Stimulated activated naive CD8-positive, alpha-beta T cell treated with anti-CD3 and anti-CD28 coated beads, Interleukin-15, amount 100 ng/mL, for 72 hours (primary cell): ENCODE data around the gene MYBPC3.
"Not testable (repeated sequence)": the region's sequence is repeated elsewhere in the genome, so short reads cannot be mapped to it uniquely, and the experiment has no call there.

ENCODE experiments used
- ATAC-seq: fragments of 150-1000 bp; cut with Tn5 transposase; 2 replicates; pipeline ENCODE4 v1.10.0; 2021; ENCODE audit warnings: mild to moderate bottlenecking, moderate library complexity
- DNase-seq, 2 donors: peaks; one replicate each; pipeline ENCODE4 v3.0.0; 2021 to 2022
- H3K27ac Mint-ChIP-seq, 2 donors: one replicate each; pipeline ENCODE4 v1.8.0; 2022; ENCODE audit warnings: mild to moderate bottlenecking in 2 of 2, mixed read lengths in 2 of 2, moderate library complexity in 2 of 2
- H3K27me3 Mint-ChIP-seq: one replicate; pipeline ENCODE4 v1.8.0; 2022; ENCODE audit warnings: mixed read lengths
- H3K4me1 Mint-ChIP-seq: one replicate; pipeline ENCODE4 v1.8.0; 2022; ENCODE audit warnings: mild to moderate bottlenecking, mixed read lengths
- H3K4me3 Mint-ChIP-seq, 2 donors: one replicate each; pipeline ENCODE4 v1.8.0; 2022; ENCODE audit warnings: mild to moderate bottlenecking in 2 of 2, mixed read lengths in 2 of 2, moderate library complexity in 1 of 2
- H3K9me3 Mint-ChIP-seq, 2 donors: one replicate each; pipeline ENCODE4 v1.8.0; 2022; ENCODE audit warnings: mixed read lengths in 2 of 2

MYBPC3 gene

DNA sequence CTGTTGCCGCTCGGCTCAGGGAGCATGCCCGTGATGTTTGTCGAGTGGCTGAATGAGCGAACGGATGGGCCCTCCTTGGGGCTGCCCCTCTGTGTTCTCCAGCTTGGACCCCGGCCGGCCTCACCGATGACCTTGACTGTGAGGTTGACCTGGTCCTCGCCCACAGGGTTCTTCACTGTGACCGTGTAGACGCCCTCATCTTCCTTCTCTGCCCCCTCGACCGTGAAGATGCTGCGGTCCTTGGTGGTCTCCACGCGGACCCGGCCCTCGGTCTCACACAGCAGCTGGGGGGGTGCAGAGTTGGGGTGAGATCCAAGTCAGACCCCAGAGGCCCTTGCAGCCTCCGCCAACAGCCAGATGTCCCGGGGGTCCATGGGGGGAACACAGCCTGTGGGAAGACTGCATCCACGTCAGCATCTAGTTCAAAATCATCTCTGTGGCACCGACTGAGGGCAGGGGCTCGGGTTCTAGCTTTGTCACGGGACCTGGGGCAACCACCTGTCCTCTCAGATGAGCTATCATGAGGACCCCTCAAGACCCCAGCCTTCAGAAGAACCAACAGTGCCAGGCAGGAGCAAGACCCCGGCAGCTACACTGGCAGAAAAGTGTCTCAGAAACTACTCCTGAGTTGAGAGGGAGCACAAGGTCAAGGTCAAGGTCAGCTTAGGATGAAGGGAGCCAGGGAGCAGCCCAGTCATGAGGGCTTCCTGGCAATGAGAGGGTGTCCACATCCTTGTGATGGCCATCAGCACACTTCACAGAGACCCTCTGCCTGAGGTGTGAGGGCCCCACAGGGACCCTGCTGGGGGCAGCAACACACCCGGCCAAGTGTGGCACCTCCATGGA lies 13.9 kb downstream of the MYBPC3 start:
- Mint-ChIP-seq H3K27me3 (no peaks in the 10 kb centered on the region), H3K4me3 (no peak overlapping the region), H3K4me1 (no peaks in the 10 kb centered on the region), H3K27ac (no peak overlapping the region), H3K9me3 (no peaks in the 10 kb centered on the region)
- no peak for ATAC-seq
- no peak for DNase-seq

DNA sequence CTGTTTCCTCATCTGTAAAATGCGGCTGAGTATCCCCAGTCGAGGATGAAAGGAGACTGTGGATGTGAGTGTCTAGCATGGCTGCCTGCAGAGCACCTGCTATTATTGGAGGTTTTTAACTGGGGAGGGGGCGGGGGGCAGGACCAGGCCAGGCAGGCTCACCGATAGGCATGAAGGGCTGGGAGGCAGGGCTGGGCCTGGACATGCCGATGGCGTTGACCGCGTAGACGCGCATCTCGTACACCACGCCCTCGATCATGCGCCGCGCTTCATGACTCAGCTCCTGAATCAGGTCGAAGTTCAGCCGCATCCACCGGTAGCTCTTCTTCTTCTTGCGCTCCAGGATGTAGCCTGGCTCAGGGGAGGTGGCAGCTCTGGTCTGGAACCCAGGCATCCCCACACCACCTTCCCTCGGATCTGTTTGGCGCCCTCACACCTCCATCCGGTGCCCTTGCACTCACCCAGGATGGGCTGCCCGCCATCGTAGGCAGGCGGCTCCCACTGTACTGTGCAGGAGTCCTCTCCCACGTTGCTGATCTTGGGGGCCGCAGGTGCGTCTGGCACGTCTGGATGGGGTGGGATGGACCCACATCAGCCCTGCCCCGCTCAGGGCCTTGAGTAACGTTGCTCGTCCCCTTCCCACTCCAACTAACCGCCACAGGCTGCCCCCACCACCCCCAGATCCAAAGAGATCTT lies 15.1 kb downstream of the MYBPC3 start:
- no peaks in the 10 kb centered on the region for H3K27me3 Mint-ChIP-seq
- H3K4me3 Mint-ChIP-seq = no peak overlapping the region
- DNase-seq (no peak), ATAC-seq (no peak)
- H3K27ac Mint-ChIP-seq = no peak overlapping the region
- no peaks in the 10 kb centered on the region for H3K4me1 Mint-ChIP-seq
- no peaks in the 10 kb centered on the region for H3K9me3 Mint-ChIP-seq

- DNase-seq (no peak), ATAC-seq (no peak)
- H3K27ac Mint-ChIP-seq = no peak overlapping the region
- no peaks in the 10 kb centered on the region for H3K4me1 Mint-ChIP-seq
- H3K27me3 Mint-ChIP-seq = no peaks in the 10 kb centered on the region
- H3K9me3 Mint-ChIP-seq = no peaks in the 10 kb centered on the region
- H3K4me3 Mint-ChIP-seq = no peak overlapping the region
These were observed 15.9 kb downstream of the MYBPC3 start for GRCh38 chr11:47336595-47336994.

DNA sequence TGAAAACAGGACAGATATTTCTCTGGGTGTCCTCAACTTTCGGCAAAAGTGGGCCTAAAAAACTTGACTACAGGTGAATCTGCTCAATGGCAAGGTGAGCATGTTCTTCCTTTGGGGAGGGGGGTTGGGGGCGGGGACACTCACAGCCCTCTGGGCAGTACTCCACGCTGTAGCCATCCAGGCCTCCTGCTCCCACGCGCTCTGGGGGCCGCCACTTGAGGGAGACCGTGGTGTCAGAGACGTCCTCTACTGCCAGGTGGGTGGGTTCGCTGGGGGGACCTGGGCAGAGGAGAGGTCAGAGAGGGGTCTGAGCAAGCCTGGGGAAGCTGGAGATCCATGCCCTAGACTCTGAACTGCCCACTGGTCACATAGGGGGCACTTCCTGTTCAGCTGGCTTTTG lies 16.8 kb downstream of the MYBPC3 start:
- Mint-ChIP-seq H3K4me3 (no peak overlapping the region), H3K4me1 (no peaks in the 10 kb centered on the region), H3K9me3 (no peaks in the 10 kb centered on the region), H3K27ac (no peak overlapping the region), H3K27me3 (no peaks in the 10 kb centered on the region)
- ATAC-seq (no peak), DNase-seq (no peak)

DNA sequence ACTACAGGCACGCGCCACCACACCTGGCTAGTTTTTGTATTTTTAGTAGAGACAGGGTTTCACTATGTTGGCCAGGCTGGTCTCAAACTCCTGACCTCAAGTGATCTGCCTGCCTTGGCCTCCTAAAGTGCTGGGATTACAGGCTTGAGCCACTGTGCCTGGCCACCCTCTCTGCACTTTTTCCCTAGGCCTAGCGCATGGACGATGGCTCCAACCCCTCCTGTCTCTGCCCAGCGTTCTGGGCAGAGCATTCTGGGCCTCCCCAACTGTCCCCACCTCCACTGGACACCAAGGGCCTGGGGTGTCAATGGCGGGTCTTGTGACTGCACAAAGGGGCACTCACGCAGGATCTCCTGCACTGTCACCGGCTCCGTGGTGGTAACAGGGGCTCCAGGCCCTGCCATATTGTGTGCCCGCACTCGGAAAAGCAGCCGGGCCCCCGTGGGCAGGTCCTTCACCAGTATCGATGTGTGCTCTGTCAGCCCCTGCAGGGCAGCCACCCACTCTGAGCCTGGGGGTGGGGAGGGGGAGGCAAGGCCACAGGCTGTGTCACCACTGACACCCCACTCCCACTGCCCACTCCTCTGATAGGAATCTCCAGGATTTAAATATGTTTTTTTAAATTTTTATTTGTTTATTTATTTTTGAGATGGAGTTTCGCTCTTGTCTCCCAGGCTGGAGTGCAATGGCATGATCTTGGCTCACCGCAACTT lies 17.6 kb downstream of the MYBPC3 start:
- H3K4me1 Mint-ChIP-seq, H3K9me3 Mint-ChIP-seq, H3K27ac Mint-ChIP-seq, DNase-seq, ATAC-seq, H3K4me3 Mint-ChIP-seq, H3K27me3 Mint-ChIP-seq: not testable (repeated sequence)

- H3K4me3 Mint-ChIP-seq = no peak overlapping the region
- DNase-seq (no peak), ATAC-seq (no peak)
- H3K9me3 Mint-ChIP-seq = no peaks in the 10 kb centered on the region
- H3K27me3 Mint-ChIP-seq = no peaks in the 10 kb centered on the region
- no peaks in the 10 kb centered on the region for H3K4me1 Mint-ChIP-seq
- no peak overlapping the region for H3K27ac Mint-ChIP-seq
These were observed 18.5 kb downstream of the MYBPC3 start for GRCh38 chr11:47333886-47334443.

DNA sequence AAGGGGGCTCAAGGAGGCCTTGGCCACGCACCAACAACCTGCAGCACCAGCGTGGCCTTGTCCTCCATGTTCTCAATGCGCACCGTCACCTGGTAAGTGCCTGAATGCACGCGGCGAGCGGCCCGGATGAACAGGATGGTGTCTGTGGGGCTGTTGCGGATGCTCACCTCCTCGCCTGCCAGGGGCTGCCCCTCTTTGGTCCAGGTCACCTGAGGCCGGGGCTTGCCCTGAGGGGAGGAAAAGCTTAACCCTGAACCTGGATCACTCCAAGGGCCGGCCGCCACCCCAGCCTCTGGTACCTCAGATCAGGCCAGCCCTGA lies 19.0 kb downstream of the MYBPC3 start:
- Mint-ChIP-seq H3K27ac (no peak overlapping the region), H3K4me3 (no peak overlapping the region), H3K9me3 (no peaks in the 10 kb centered on the region), H3K4me1 (no peaks in the 10 kb centered on the region), H3K27me3 (no peaks in the 10 kb centered on the region)
- no peak for DNase-seq
- ATAC-seq = no peak

- DNase-seq (no peak), ATAC-seq (peak; percentile 18)
- Mint-ChIP-seq H3K4me1 (no peaks in the 10 kb centered on the region), H3K4me3 (no peak overlapping the region), H3K9me3 (no peaks in the 10 kb centered on the region), H3K27me3 (no peaks in the 10 kb centered on the region), H3K27ac (no peak overlapping the region)
These were observed 19.5 kb downstream of the MYBPC3 start for GRCh38 chr11:47332791-47333525.

GRCh38 chr11:47332303-47332711 lies 20.2 kb downstream of the MYBPC3 start:
- Mint-ChIP-seq H3K4me3 (no peak overlapping the region), H3K27ac (peak overlapping the region in 1 of 2 donors; percentile 43), H3K9me3 (no peaks in the 10 kb centered on the region), H3K4me1 (no peaks in the 10 kb centered on the region), H3K27me3 (no peaks in the 10 kb centered on the region)
- ATAC-seq (peak; percentile 14), DNase-seq (no peak)

- peak overlapping the region in 1 of 2 donors; percentile 53 for H3K27ac Mint-ChIP-seq
- no peaks in the 10 kb centered on the region for H3K4me1 Mint-ChIP-seq
- no peaks in the 10 kb centered on the region for H3K27me3 Mint-ChIP-seq
- DNase-seq (no peak), ATAC-seq (peak; percentile 16)
- H3K9me3 Mint-ChIP-seq = no peaks in the 10 kb centered on the region
- no peak overlapping the region for H3K4me3 Mint-ChIP-seq
These were observed 20.8 kb downstream of the MYBPC3 start for GRCh38 chr11:47331454-47332302.

DNA sequence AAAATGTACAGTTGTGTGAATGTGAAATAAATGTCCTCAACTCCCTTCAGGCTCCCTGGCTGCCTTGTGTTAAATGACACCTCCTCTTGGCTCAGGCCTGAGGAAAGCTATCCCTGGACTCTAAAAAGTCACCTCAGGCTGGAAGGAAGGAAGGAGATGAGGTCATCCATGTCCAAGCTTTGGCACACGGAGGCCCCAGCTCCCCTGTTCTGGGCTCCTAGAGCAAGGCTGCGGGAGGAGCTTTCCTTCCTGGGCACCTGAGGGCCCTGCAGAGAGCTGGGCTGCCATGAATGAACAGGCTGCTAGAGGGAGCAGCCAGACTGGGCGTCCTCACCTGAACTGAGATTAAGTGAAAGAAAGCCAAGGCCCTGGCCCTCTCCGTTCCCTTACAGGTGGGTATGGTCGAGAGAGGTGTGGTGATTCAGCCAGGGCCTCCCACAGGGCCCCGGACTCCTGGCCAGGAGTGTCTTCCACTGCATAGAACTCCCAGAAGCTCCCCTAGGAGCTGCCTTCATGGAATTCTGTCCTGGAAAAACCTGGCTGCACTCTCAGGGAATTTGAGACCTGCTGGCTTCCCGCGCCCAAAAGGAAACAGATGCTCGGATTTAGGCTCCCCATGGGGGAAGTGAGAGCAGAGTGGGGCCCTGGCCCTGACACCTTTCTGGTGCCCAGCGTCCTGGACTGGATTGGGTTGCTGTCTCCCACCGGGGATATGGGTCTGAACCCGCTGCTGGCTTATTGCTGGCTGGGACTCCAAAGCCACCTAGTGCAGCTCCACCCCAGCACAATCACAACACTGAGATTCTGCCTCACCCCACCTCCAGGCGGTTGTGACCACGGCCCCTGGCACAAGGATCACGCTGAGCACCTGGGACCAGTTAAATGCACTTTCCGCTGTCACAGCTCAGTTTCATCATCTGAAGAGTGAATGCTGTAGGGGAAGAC lies 22.2 kb downstream of the MYBPC3 start:
- peak overlapping the region in 1 of 2 donors; percentile 33 for H3K27ac Mint-ChIP-seq
- H3K4me3 Mint-ChIP-seq = no peak overlapping the region
- no peaks in the 10 kb centered on the region for H3K27me3 Mint-ChIP-seq
- no peaks in the 10 kb centered on the region for H3K9me3 Mint-ChIP-seq
- DNase-seq = no peak
- H3K4me1 Mint-ChIP-seq = no peaks in the 10 kb centered on the region
- ATAC-seq = no peak

GRCh38 chr11:47329431-47329986 lies 23.0 kb downstream of the MYBPC3 start:
- Mint-ChIP-seq H3K9me3 (no peaks in the 10 kb centered on the region), H3K27me3 (no peaks in the 10 kb centered on the region), H3K4me3 (no peak overlapping the region), H3K27ac (peak overlapping the region in 1 of 2 donors; percentile 62), H3K4me1 (no peaks in the 10 kb centered on the region)
- ATAC-seq (no peak), DNase-seq (no peak)
